A673 (cell line): ENCODE measurements around the gene CUTA. TPM values are rescaled to one million over a fixed set of nuclear protein-coding genes. Genes with fewer than 3 reads are reported as not detected.

Source experiments
- Bru-seq: library from RNA; stranded (reverse); fragments of 400-500 nt; gene quantifications from one replicate; lab custom pipeline; 2021; lab: Mats Ljungman, UMichigan
- BruChase-seq, 2 experiments: library from RNA; stranded (reverse); fragments of 400-500 nt; gene quantifications; one replicate each; lab custom pipeline; 2021; lab: Mats Ljungman, UMichigan
- BruUV-seq: library from RNA; stranded (reverse); fragments of 400-500 nt; replicated peaks from 2 replicates; lab custom pipeline; 2021; lab: Mats Ljungman, UMichigan
- CTCF ChIA-PET: fragments of 300-600 bp; sonication (Branson Sonifier 250); formaldehyde crosslinking; loops from one replicate; lab custom pipeline; 2022; ENCODE audit warnings: antibody characterized with exemption; lab: Charles Lee
- POLR2A ChIA-PET: fragments of 300-600 bp; sonication (Branson Sonifier 250); formaldehyde crosslinking; loops from one replicate; lab custom pipeline; 2022; ENCODE audit warnings: antibody characterized with exemption; ENCODE audit not compliant: low non-redundant PET; lab: Charles Lee
- DNase-seq: peaks from one replicate; pipeline ENCODE4 v3.0.0-alpha.2; 2015; ENCODE audit warnings: low spot score
- H3K27ac ChIP-seq: fragments of 200-600 bp; sonication (generic); 2 replicates; pipeline ENCODE4 v1.5.1; 2016; ENCODE audit warnings: mixed run types, low read depth, mild to moderate bottlenecking, mixed read lengths, antibody characterized with exemption, low read length; ENCODE audit not compliant: poor library complexity, severe bottlenecking
- H3K27me3 ChIP-seq: fragments of 200-600 bp; sonication (generic); replicated peaks from 2 replicates; pipeline ENCODE4 v1.6.1; 2017; ENCODE audit warnings: mixed run types, low read depth, mild to moderate bottlenecking, mixed read lengths, antibody characterized with exemption, low read length; ENCODE audit not compliant: insufficient read depth, poor library complexity
- H3K36me3 ChIP-seq: fragments of 200-600 bp; sonication (generic); 2 replicates; pipeline ENCODE4 v1.6.1; 2016; ENCODE audit warnings: mixed run types, mild to moderate bottlenecking, mixed read lengths, antibody characterized with exemption, low read length; ENCODE audit not compliant: insufficient read depth, poor library complexity, severe bottlenecking
- H3K4me1 ChIP-seq: fragments of 200-600 bp; sonication (generic); 2 replicates; pipeline ENCODE4 v1.6.1; 2017; ENCODE audit warnings: mixed run types, mild to moderate bottlenecking, mixed read lengths, antibody characterized with exemption, low read length; ENCODE audit not compliant: insufficient read depth, poor library complexity, severe bottlenecking
- H3K4me3 ChIP-seq: fragments of 200-600 bp; sonication (generic); 2 replicates; pipeline ENCODE4 v1.5.1; 2016; ENCODE audit warnings: low read depth, mixed run types, mild to moderate bottlenecking, mixed read lengths, low read length; ENCODE audit not compliant: poor library complexity, severe bottlenecking
- H3K9me3 ChIP-seq: fragments of 200-600 bp; sonication (generic); 2 replicates; pipeline ENCODE4 v1.6.1; 2016; ENCODE audit warnings: mixed run types, low read depth, mild to moderate bottlenecking, mixed read lengths, antibody characterized with exemption, low read length; ENCODE audit not compliant: poor library complexity, severe bottlenecking
- CTCF ChIP-seq: fragments of 300-800, 200-600 bp; sonication (generic); conservative IDR thresholded peaks from 2 replicates; pipeline ENCODE4 v1.5.1; 2017; ENCODE audit warnings: low read depth, mild to moderate bottlenecking, antibody characterized with exemption, low read length, moderate library complexity, mixed read lengths
- EZH2 ChIP-seq: fragments of 200-600 bp; sonication (generic); IDR thresholded peaks from 2 replicates; pipeline ENCODE4 v1.6.1; 2017; ENCODE audit warnings: borderline replicate concordance, low read depth, mild to moderate bottlenecking, mixed read lengths, antibody characterized with exemption, low read length; ENCODE audit not compliant: poor library complexity, severe bottlenecking
- intact Hi-C: fragments of 100-400 bp; cut with micrococcal nuclease; formaldehyde crosslinking; loops from one replicate; pipeline ENCODE4 v1.10.0; 2022; ENCODE audit not compliant: unreplicated experiment
- long read RNA-seq: library from polyadenylated mRNA; stranded (forward); transcript quantifications from one replicate; pipeline ENCODE4 v2.0.0, GENCODE V29; 2022
- total RNA-seq: library from RNA; stranded (reverse); gene quantifications from 2 replicates; pipeline ENCODE4 v1.2.3, GENCODE V29; 2021

The CUTA gene
- total RNA-seq (221 and 223 TPM in 2 replicates), Bru-seq, nascent RNA (percentile 78 among the genes with signal in this experiment), BruChase-seq, experiment 1, labeled RNA remaining after a 2-hour chase (percentile 76 among the genes with signal in this experiment), BruChase-seq, experiment 2, labeled RNA remaining after a 6-hour chase (percentile 94 among the genes with signal in this experiment)
- long read RNA-seq, transcript CUTA-203 (6 exons, 937 nt): major isoform, 98 of 177 reads
- long read RNA-seq, transcript CUTA-214 (6 exons, 661 nt): minor isoform, 11 of 177 reads
- long read RNA-seq, transcript CUTA-210 (6 exons, 769 nt): minor isoform, 41 of 177 reads
- long read RNA-seq, transcript CUTA-205 (5 exons, 1,054 nt): minor isoform, 16 of 177 reads
- long read RNA-seq, partial matches to known transcripts: 1 of 177 reads
- long read RNA-seq, other reads (novel, unspliced or antisense): 8 of 177 reads

GRCh38 chr6:33417903-33418689 lies at the start of gene CUTA:
Gene CUTA (minus strand): TSS chr6:33418107. CDS start chr6:33418000, 107 bp downstream.
- no TSS peak for BruUV-seq
- Histone ChIP-seq H3K27ac (peak within 1 kb of the TSS; percentile 81), H3K4me1 (peaks cover 24% of the 10 kb centered on the region), H3K4me3 (peak within 1 kb of the TSS; percentile 61), H3K27me3 (no peaks in the 10 kb centered on the region), H3K9me3 (no peaks in the 10 kb centered on the region), H3K36me3 (peaks cover 35% of the 10 kb centered on the region)
- POLR2A ChIA-PET: no interaction called here
- CTCF ChIA-PET: interaction anchor here (0.8 kb wide), 1 partner anchor 13 kb away, joined by 3 read pairs; no protein-coding TSS in a partner anchor
- peak; percentile 100 for DNase-seq
- TF ChIP-seq EZH2 (no peak), CTCF (peak; percentile 55)
- intact Hi-C loops: loop anchor here (10.0 kb wide), 1 partner anchor 103 kb away; the partner anchor contains the start of genes TAPBP and ZBTB22

GRCh38 chr6:33467091-33467490 lies 49.2 kb upstream of the CUTA start:
- Histone ChIP-seq H3K27ac (no peak overlapping the region), H3K27me3 (no peaks in the 10 kb centered on the region), H3K9me3 (no peaks in the 10 kb centered on the region), H3K4me1 (no peaks in the 10 kb centered on the region), H3K4me3 (no peak overlapping the region), H3K36me3 (no peaks in the 10 kb centered on the region)
- DNase-seq: no peak
- intact Hi-C loops: no loop called here
- ChIA-PET POLR2A (no interaction called here), CTCF (interaction anchor here (0.6 kb wide), 1 partner anchor 60 kb away, joined by 3 read pairs; no protein-coding TSS in a partner anchor)
- TF ChIP-seq EZH2 (no peak), CTCF (no peak)
- no TSS peak for BruUV-seq

- POLR2A ChIA-PET: no interaction called here
- CTCF ChIA-PET: no interaction called here
- no TSS peak for BruUV-seq
- Histone ChIP-seq H3K4me1 (no peaks in the 10 kb centered on the region), H3K36me3 (no peaks in the 10 kb centered on the region), H3K27me3 (no peaks in the 10 kb centered on the region), H3K4me3 (no peak overlapping the region), H3K9me3 (no peaks in the 10 kb centered on the region), H3K27ac (no peak overlapping the region)
- intact Hi-C loops: no loop called here
- TF ChIP-seq CTCF (no peak), EZH2 (no peak)
- DNase-seq: no peak
Observed at GRCh38 chr6:33466075-33466735, 48.3 kb upstream of the CUTA start.
